Activated naive CD4-positive, alpha-beta T cell treated with anti-CD3 and anti-CD28 coated beads for 36 hours (primary cell): ENCODE measurements around the gene NXPE4. TPM values are rescaled to one million over a fixed set of nuclear protein-coding genes. Genes with fewer than 3 reads are reported as not detected.

ENCODE experiments used
- CTCF ChIA-PET: fragments of 350-600 bp; sonication (Branson Sonifier 250); formaldehyde crosslinking; loops from one replicate; lab custom pipeline; 2021; ENCODE audit warnings: antibody characterized with exemption; lab: Charles Lee
- DNase-seq: peaks from one replicate; pipeline ENCODE4 v3.0.0-alpha.2; 2020
- H3K27ac Mint-ChIP-seq: one replicate; pipeline ENCODE4 v1.8.0; 2021; ENCODE audit warnings: mild to moderate bottlenecking, mixed read lengths
- H3K27me3 Mint-ChIP-seq: one replicate; pipeline ENCODE4 v1.8.0; 2021; ENCODE audit warnings: low read depth, mixed read lengths
- H3K36me3 Mint-ChIP-seq: one replicate; pipeline ENCODE4 v1.8.0; 2021; ENCODE audit warnings: low read depth, mixed read lengths
- H3K4me1 Mint-ChIP-seq: one replicate; pipeline ENCODE4 v1.8.0; 2021; ENCODE audit warnings: low read depth, mixed read lengths
- H3K4me3 Mint-ChIP-seq: one replicate; pipeline ENCODE4 v1.8.0; 2021; ENCODE audit warnings: mild to moderate bottlenecking, moderate library complexity, mixed read lengths
- H3K9me3 Mint-ChIP-seq: one replicate; pipeline ENCODE4 v1.8.0; 2021; ENCODE audit warnings: mixed read lengths
- intact Hi-C: fragments of 100-400 bp; cut with micrococcal nuclease; formaldehyde crosslinking; loops from one replicate; pipeline ENCODE4 v1.15.1; 2023
- total RNA-seq, 2 experiments: library from RNA; stranded (reverse); gene quantifications; one replicate each; pipeline ENCODE4 v1.2.3, GENCODE V29; 2021

The NXPE4 gene
- total RNA-seq, 2 experiments from 2014 or later: not detected

- Mint-ChIP-seq H3K36me3 (no peaks in the 10 kb centered on the region), H3K27ac (no peak overlapping the region), H3K4me1 (peaks cover 11% of the 10 kb centered on the region), H3K4me3 (no peak overlapping the region), H3K27me3 (peaks cover 10% of the 10 kb centered on the region), H3K9me3 (no peaks in the 10 kb centered on the region)
- DNase-seq: no peak
- intact Hi-C loops: no loop called here
- CTCF ChIA-PET: no interaction called here
Measured at GRCh38 chr11:114566276-114566675, 29.3 kb downstream of the NXPE4 start.

- H3K36me3 Mint-ChIP-seq: no peaks in the 10 kb centered on the region
- no peaks in the 10 kb centered on the region for H3K9me3 Mint-ChIP-seq
- CTCF ChIA-PET: no interaction called here
- DNase-seq: no peak
- intact Hi-C loops: loop anchor here (5.0 kb wide), 1 partner anchor 123 kb away; no protein-coding TSS in a partner anchor
- H3K4me3 Mint-ChIP-seq: no peak overlapping the region
- H3K4me1 Mint-ChIP-seq: peaks cover 11% of the 10 kb centered on the region
- H3K27me3 Mint-ChIP-seq: peaks cover 5% of the 10 kb centered on the region
- no peak overlapping the region for H3K27ac Mint-ChIP-seq
Measured at GRCh38 chr11:114564831-114565230, 30.8 kb downstream of the NXPE4 start.

GRCh38 chr11:114563077-114563476, 32.5 kb downstream of the NXPE4 start:
- Mint-ChIP-seq H3K27me3 (peaks cover 2% of the 10 kb centered on the region), H3K4me1 (peaks cover 11% of the 10 kb centered on the region), H3K27ac (peak overlapping the region; percentile 20), H3K4me3 (no peak overlapping the region), H3K9me3 (no peaks in the 10 kb centered on the region), H3K36me3 (no peaks in the 10 kb centered on the region)
- DNase-seq: no peak
- CTCF ChIA-PET: interaction anchor here (1.1 kb wide), 1 partner anchor 124 kb away, joined by 3 read pairs; the partner anchor contains the start of gene REXO2
- intact Hi-C loops: loop anchor here (5.0 kb wide), 1 partner anchor 121 kb away; no protein-coding TSS in a partner anchor

DNA sequence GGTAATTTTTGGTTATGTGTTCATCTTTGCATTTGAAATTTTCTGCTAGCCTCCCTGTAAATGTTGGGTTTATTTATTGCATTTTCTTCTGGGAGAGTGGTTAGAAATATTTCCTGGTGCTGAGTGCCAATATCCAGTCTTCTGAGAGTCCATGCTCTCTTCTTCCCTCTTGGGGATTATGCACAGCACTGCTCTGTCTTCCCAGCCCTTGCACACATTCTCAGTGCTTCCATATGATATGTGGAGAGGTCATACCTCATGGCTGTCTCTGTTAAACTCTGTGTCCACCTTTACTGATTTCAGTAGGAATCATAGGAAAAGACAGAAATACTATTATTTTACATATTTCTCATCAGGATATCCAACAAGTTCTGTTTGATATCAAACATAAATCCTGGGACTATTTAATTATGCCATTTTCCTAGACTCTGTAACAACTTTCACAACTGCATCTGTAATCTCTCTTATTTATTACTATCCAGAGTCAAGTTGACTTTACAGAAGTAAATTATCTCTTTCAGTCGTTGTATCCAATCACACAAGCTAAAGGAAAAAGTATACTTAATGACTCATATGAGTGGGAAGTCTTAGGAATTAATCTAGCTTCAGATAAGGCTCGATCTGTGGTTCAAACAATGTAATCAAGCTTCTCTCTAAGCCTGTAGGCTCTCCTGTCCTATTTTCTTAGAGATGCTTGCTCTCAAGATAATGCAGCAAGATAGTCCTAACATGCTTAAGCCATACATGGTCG, 33.2 kb downstream of the NXPE4 start:
- no peak for DNase-seq
- Mint-ChIP-seq H3K9me3 (no peaks in the 10 kb centered on the region), H3K4me1 (peaks cover 11% of the 10 kb centered on the region), H3K4me3 (no peak overlapping the region), H3K27ac (peak overlapping the region; percentile 20), H3K36me3 (no peaks in the 10 kb centered on the region), H3K27me3 (peaks cover 2% of the 10 kb centered on the region)
- CTCF ChIA-PET: interaction anchor here (1.1 kb wide), 1 partner anchor 123 kb away, joined by 3 read pairs; the partner anchor contains the start of gene REXO2
- intact Hi-C loops: loop anchor here (5.0 kb wide), 1 partner anchor 120 kb away; no protein-coding TSS in a partner anchor

- intact Hi-C loops: loop anchor here (5.0 kb wide), 1 partner anchor 117 kb away; no protein-coding TSS in a partner anchor
- no peaks in the 10 kb centered on the region for H3K27me3 Mint-ChIP-seq
- no peaks in the 10 kb centered on the region for H3K9me3 Mint-ChIP-seq
- no peaks in the 10 kb centered on the region for H3K36me3 Mint-ChIP-seq
- H3K4me3 Mint-ChIP-seq: no peak within 1 kb of the TSS
- DNase-seq: no peak
- CTCF ChIA-PET: no interaction called here
- no peak within 1 kb of the TSS for H3K27ac Mint-ChIP-seq
- H3K4me1 Mint-ChIP-seq: peaks cover 11% of the 10 kb centered on the region
Measured at GRCh38 chr11:114559425-114560310, 35.9 kb downstream of the NXPE4 start, which contains the start of gene NXPE1. TSS of gene NXPE1 (minus strand) at chr11:114559881. CDS start at chr11:114551201, 8,680 bp downstream.

DNA sequence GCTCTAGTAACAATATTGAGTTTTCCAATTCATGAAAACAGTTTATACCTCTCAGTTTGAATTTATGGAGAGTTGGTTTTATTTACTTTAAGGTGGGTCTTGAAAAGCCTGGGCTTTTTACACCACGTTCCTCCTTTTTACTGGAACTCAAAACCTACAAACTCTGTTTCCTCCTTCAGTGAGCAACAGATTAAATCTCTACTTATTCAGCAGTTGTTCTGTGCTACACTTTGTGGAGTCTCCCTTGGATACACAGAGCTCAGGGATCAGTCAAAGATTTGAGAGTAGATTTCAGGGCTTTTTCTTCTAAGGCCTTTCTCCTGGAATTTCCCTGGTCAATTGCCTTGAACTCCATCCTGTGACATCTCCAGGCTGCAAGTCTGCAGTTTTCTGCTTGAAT, 39.5 kb downstream of the NXPE4 start:
- H3K27ac Mint-ChIP-seq: no peak overlapping the region
- no peak for DNase-seq
- no peaks in the 10 kb centered on the region for H3K4me1 Mint-ChIP-seq
- no peaks in the 10 kb centered on the region for H3K27me3 Mint-ChIP-seq
- no peak overlapping the region for H3K4me3 Mint-ChIP-seq
- CTCF ChIA-PET: no interaction called here
- intact Hi-C loops: no loop called here
- no peaks in the 10 kb centered on the region for H3K36me3 Mint-ChIP-seq
- no peaks in the 10 kb centered on the region for H3K9me3 Mint-ChIP-seq

GRCh38 chr11:114553642-114554041, 41.9 kb downstream of the NXPE4 start:
- intact Hi-C loops: no loop called here
- no peaks in the 10 kb centered on the region for H3K36me3 Mint-ChIP-seq
- H3K9me3 Mint-ChIP-seq: no peaks in the 10 kb centered on the region
- H3K27ac Mint-ChIP-seq: no peak overlapping the region
- H3K27me3 Mint-ChIP-seq: no peaks in the 10 kb centered on the region
- no peak overlapping the region for H3K4me3 Mint-ChIP-seq
- no peaks in the 10 kb centered on the region for H3K4me1 Mint-ChIP-seq
- no peak for DNase-seq
- CTCF ChIA-PET: no interaction called here

GRCh38 chr11:114551060-114551459, 44.5 kb downstream of the NXPE4 start:
- Mint-ChIP-seq H3K4me1 (no peaks in the 10 kb centered on the region), H3K27me3 (peaks cover 3% of the 10 kb centered on the region), H3K27ac (no peak overlapping the region), H3K4me3 (no peak overlapping the region), H3K9me3 (no peaks in the 10 kb centered on the region), H3K36me3 (no peaks in the 10 kb centered on the region)
- CTCF ChIA-PET: no interaction called here
- intact Hi-C loops: no loop called here
- no peak for DNase-seq

- intact Hi-C loops: no loop called here
- Mint-ChIP-seq H3K27me3 (peaks cover 6% of the 10 kb centered on the region), H3K4me3 (no peak overlapping the region), H3K9me3 (peaks cover 5% of the 10 kb centered on the region), H3K4me1 (no peaks in the 10 kb centered on the region), H3K36me3 (no peaks in the 10 kb centered on the region), H3K27ac (no peak overlapping the region)
- CTCF ChIA-PET: no interaction called here
- no peak for DNase-seq
Measured at GRCh38 chr11:114525682-114526081, 69.9 kb downstream of the NXPE4 start.

DNA sequence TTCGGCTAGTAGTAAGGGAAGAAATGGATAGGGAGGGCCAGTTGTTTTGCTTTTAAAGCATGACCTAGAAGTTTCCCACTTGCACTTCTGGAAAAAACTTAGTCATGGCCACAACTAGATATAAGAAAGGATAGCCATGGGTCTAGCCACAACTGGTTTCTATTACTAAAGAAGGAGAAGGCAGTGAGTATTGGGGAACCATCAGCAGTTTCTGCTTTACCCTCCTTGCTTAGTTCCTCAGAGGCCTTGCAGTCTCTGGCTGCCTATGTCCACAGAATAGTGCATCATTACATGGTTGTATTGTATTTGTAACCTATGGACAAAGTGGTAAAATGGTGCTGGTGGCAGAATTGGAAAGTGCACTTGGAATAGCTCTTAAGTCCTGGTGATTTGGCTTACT, 71.5 kb downstream of the NXPE4 start:
- no peaks in the 10 kb centered on the region for H3K4me1 Mint-ChIP-seq
- no peak overlapping the region for H3K4me3 Mint-ChIP-seq
- H3K9me3 Mint-ChIP-seq: peaks cover 5% of the 10 kb centered on the region
- CTCF ChIA-PET: no interaction called here
- no peaks in the 10 kb centered on the region for H3K36me3 Mint-ChIP-seq
- intact Hi-C loops: no loop called here
- peaks cover 6% of the 10 kb centered on the region for H3K27me3 Mint-ChIP-seq
- H3K27ac Mint-ChIP-seq: no peak overlapping the region
- DNase-seq: no peak

- Mint-ChIP-seq H3K27me3 (peaks cover 6% of the 10 kb centered on the region), H3K27ac (no peak overlapping the region), H3K4me1 (no peaks in the 10 kb centered on the region), H3K4me3 (no peak overlapping the region), H3K9me3 (peaks cover 5% of the 10 kb centered on the region), H3K36me3 (no peaks in the 10 kb centered on the region)
- no peak for DNase-seq
- intact Hi-C loops: no loop called here
- CTCF ChIA-PET: no interaction called here
Measured at GRCh38 chr11:114522818-114523217, 72.8 kb downstream of the NXPE4 start.
